HG03159 (cell line): ENCODE measurements around the gene DNAJA3.

Experiments
- ATAC-seq: cut with Tn5 transposase; IDR thresholded peaks from one replicate; pipeline ENCODE4 v1.9.1; 2021; ENCODE audit warnings: mild to moderate bottlenecking, moderate library complexity; ENCODE audit not compliant: unreplicated experiment

Gene DNAJA3

GRCh38 chr16:4433228-4433627 lies 7.6 kb downstream of the DNAJA3 start:
- no peak for ATAC-seq

GRCh38 chr16:4433914-4434787 lies 8.5 kb downstream of the DNAJA3 start:
- no peak for ATAC-seq

GRCh38 chr16:4435337-4436067 lies 9.8 kb downstream of the DNAJA3 start:
- ATAC-seq, result no peak

- no peak for ATAC-seq
Observed at GRCh38 chr16:4437366-4437765, 11.7 kb downstream of the DNAJA3 start.

GRCh38 chr16:4442371-4442770 lies 16.7 kb downstream of the DNAJA3 start:
- no peak for ATAC-seq

GRCh38 chr16:4443271-4443670 lies 17.6 kb downstream of the DNAJA3 start:
- ATAC-seq, result no peak

- no peak for ATAC-seq
Observed at GRCh38 chr16:4443986-4444385, 18.3 kb downstream of the DNAJA3 start.

GRCh38 chr16:4450430-4450829 lies 24.8 kb downstream of the DNAJA3 start:
- no peak for ATAC-seq

GRCh38 chr16:4450931-4451519 lies 25.4 kb downstream of the DNAJA3 start:
- no peak for ATAC-seq

- no peak for ATAC-seq
Observed at GRCh38 chr16:4452674-4453073, 27.0 kb downstream of the DNAJA3 start.

GRCh38 chr16:4454623-4455022 lies 29.0 kb downstream of the DNAJA3 start:
- ATAC-seq, result no peak

- no peak for ATAC-seq
Observed at GRCh38 chr16:4455081-4455480, 29.4 kb downstream of the DNAJA3 start.

GRCh38 chr16:4455951-4456350 lies 30.3 kb downstream of the DNAJA3 start:
- ATAC-seq, result no peak

GRCh38 chr16:4460936-4461249 lies 35.2 kb downstream of the DNAJA3 start:
- ATAC-seq, result no peak

- ATAC-seq, result no peak
Observed at GRCh38 chr16:4461250-4462085, 35.8 kb downstream of the DNAJA3 start.

GRCh38 chr16:4463522-4464163 lies 38.0 kb downstream of the DNAJA3 start:
- no peak for ATAC-seq

- ATAC-seq, result no peak
Observed at GRCh38 chr16:4465977-4466779, 40.5 kb downstream of the DNAJA3 start.

GRCh38 chr16:4467916-4468315 lies 42.2 kb downstream of the DNAJA3 start:
- ATAC-seq, result no peak

- no peak for ATAC-seq
Observed at GRCh38 chr16:4468972-4469371, 43.3 kb downstream of the DNAJA3 start.

- ATAC-seq, result no peak
Observed at GRCh38 chr16:4471869-4472268, 46.2 kb downstream of the DNAJA3 start.
